GM18507 (cell line): Measurements from ENCODE around the gene NRF1.
"Not testable (repeated sequence)": the region's sequence is repeated elsewhere in the genome, so short reads cannot be mapped to it uniquely, and the experiment has no call there.

ENCODE experiments used
- DNase-seq: peaks from one replicate; pipeline ENCODE4 v3.0.0; 2011; ENCODE audit warnings: low read depth; ENCODE audit not compliant: insufficient read length; ENCODE audit errors: extremely low spot score
- FAIRE-seq: peaks from 2 replicates; lab custom pipeline; 2011; peaks lifted over from hg19 to GRCh38; lab: Jason Lieb, UNC

Gene NRF1

DNA sequence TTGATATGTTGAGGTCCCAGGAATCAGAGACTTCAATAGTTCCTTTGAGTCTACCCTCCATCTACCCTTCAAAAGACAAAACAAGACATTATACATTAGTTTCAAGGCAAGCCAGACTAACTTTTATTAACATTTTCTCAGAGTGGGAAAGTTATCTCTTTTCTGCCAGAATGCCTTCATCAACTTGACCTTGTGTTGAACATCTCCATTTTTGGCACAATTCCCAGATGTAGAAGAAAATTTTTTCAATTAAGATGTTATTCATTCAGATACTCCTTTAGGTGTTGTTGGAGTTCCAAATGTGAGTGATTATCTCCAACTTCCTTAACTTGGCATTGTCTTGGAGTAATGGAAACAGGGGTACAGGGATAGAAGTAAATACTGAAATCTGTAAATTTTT, 59.1 kb downstream of the NRF1 start:
- DNase-seq: no peak
- FAIRE-seq: no peak

DNA sequence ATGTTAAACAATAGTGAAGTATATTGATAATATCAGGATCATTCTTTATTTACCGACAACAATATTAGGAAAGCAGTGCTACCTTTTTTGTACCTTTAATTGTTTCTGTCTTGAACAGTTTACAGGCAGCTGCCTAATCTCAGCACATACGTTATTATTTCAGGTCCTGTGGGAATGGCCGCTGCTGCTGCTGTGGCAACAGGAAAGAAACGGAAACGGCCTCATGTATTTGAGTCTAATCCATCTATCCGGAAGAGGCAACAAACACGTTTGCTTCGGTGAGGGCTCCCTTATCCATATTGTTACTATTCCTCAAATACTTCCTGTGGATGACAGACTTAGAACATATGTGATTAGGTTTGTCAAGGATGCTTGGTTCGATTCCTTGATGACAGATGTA, 59.7 kb downstream of the NRF1 start:
- no peak for FAIRE-seq
- no peak for DNase-seq

DNA sequence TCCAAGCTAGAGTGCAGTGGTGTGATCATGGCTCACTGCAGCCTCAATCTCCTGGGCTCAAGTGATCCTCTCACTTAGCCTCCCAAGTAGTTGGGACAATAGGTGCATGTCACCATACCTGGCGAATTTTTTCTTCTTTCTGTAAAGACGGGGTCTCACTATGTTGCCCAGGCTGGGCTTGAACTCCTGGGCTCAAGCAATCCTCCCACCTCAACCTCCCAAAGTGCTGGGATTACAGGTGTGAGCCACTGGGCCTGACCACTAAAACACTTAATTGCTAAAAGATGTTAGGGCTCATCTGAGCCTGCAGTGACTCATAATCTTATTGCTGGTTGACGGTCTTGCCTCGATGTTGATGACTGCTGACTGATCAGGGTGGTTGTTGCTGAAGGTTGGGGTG, 63.0 kb downstream of the NRF1 start:
- not testable (repeated sequence) for DNase-seq, FAIRE-seq

DNA sequence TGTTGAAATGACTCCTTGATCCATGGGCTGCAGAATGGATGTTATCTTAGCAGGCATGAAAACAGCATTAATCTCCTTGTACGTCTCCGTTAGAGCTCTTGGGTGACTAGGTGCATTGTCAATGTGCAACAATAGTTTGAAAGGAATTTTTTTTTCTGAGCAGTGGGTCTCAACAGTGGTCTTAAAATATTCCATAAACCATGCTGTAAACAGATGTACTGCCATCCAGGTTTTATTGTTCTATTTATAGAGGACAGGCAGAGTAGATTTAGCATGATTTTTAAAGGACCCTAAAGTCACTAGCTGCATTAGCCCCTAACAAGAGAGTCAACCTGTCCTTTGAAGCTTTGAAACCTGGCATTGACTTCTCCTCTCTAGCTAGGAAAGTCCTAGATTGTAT, 64.0 kb downstream of the NRF1 start:
- FAIRE-seq: no peak
- no peak for DNase-seq

DNA sequence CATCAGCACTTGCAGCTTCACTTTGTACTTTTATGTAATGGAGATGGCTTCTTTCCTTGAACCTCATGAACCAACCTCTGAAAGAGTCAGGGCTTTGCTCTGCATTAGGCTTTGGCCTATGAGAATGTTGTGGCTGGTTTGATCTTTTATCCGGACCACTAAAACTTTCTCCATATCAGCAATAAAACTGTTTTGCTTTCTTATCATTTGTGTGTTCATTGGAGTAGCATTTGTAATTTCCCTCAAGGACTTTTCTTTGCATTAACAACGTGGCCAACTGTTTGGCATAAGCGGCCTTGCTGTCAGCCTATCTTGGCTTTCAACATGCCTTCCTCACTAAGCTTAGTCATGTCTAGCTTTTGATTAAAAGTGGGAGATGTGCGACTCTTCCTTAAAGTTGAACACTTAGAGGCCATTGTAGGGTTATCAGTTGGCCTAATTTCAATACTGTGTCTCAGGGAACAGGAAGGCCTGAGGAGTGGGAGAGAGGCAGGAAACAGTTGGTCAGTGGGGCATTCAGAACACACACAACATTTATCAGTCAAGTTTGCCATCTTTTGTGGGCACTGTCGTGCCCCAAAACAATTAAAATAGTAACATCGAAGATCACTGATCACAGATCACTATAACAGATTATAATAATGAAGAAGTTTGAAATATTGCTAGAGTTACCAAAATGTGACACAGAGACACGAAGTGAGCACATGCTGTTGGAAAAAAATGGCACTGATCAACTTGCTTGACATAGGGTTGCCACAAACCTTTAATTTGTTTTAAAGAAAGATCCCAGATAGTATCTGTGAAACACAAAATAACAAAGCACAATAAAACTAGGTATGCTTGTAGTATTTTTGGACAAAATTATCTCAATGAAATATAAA, 64.7 kb downstream of the NRF1 start:
- DNase-seq: no peak
- FAIRE-seq: no peak

DNA sequence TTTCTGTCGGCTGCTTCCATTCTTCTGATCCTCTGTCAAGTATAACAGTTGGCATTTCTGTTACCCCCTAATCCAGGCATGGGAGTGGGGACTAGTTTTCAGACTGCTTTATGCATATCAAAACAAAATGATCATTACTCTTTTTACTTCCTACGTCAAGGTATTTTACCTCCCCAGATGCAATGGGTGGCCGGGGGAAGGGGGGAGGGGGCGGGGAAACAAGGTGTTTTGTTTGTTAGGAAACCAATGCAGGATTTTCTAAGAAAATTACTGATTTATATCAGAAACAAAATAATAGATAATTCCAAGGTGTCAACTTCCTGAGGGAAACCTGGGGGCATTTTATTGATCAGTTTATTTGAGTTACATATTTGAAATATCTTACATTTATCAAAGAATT, 66.3 kb downstream of the NRF1 start:
- FAIRE-seq (no peak), DNase-seq (no peak)

DNA sequence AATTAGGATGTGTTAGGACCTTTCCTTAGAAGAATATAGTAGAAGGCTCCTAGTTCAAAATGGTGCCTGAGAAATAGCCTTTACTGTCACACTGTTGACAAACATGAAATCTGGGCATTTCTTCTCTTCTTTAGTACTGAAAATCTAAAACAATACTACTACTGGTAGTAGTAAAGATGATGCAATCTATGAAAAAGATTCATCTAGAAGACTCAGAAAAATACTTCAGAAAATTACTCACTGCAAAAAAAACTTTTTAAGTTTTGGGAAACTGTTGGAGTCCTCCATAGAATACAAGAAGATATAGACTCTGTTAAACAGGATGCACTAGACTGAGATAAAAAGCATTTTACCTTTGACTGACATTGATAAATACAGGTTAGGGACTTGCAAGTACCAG, 67.1 kb downstream of the NRF1 start:
- DNase-seq (no peak), FAIRE-seq (no peak)

DNA sequence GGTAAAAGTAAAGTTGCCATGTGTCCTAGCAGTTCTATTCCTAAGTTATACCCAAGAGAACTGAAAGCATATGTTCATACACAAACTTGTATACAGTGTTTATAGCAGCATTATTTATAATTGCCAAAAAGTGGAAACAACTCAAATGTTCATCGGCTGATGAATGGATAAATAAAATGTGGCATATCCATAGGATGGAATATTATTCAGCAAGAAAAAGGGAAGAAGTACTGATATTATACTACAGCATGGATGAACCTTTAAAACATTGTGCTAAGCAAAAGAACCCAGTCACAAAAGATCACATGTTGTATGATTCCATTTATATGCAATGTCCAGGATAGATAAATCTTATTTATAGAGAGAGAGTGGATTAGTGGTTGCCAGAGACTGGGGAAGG, 68.9 kb downstream of the NRF1 start:
- FAIRE-seq: no peak
- DNase-seq: no peak

DNA sequence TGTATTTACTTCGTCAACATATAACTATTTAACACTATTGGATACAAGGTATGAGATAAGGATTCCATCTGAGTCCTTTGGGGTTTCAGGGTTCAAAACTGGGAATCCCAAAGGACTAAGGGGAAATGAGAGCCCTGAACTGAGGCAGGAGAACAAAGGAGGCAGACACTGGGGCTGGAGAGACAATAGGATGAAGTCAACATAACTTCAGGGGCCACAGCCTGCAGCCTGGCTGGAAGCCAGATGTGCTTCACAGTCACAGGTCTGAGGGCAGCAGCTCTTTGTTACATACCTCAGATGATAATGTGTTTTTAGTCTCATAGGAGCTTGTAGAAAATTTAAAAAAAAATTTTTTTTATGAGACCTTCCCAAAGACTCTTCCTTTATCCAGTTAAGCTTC, 73.3 kb downstream of the NRF1 start:
- DNase-seq (no peak), FAIRE-seq (no peak)

DNA sequence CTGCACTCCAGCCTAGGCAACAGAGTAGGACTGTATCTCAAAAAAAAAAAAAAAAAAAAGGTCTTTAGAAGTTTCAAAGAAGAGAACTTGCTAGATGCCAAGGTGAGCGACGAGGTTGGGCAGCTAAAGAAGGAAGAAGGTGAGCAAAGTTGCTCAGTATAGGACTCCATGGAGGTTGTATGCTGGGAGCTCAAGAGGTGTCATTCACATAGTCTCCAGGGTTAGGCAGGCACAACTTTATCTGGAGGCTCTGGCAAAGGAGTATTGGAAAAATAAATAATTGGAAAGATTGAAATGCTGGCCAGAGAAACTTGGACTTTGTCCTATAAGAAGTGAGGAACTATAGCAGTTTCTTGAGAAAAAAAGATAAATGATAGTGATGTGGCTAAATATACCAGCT, 74.5 kb downstream of the NRF1 start:
- DNase-seq (no peak), FAIRE-seq (no peak)

DNA sequence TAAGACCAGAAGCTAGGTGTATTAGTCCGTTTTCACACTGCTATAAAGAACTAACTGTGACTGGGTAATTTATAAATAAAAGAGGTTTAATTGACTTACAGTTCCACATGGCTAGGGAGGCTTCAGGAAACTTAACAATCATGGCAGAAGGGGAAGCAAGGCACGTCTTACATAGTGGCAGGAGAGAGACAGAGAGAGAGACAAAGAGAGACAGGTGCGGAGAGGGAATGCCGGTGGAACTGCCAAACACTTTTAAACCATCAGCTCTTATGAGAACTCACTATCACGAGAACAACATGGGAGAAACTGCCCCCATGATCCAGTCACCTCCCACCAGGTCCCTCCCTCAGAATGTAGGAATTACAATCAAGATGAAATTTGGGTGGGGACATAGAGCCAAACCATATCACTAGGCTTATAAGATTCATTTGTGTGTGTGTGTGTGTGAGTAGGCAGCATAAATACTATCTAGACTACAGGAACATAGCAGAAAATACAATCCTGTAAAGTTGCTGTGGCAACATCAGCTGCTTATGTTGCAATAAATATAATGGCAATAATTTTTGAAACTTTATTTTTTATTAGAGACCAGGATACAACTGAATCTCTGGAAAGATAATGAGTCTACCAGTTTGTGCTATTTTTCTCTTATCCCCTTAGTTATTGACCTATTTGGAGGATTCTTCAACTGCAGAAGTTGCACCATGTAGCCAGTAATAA, 77.1 kb downstream of the NRF1 start:
- no peak for DNase-seq
- no peak for FAIRE-seq

DNA sequence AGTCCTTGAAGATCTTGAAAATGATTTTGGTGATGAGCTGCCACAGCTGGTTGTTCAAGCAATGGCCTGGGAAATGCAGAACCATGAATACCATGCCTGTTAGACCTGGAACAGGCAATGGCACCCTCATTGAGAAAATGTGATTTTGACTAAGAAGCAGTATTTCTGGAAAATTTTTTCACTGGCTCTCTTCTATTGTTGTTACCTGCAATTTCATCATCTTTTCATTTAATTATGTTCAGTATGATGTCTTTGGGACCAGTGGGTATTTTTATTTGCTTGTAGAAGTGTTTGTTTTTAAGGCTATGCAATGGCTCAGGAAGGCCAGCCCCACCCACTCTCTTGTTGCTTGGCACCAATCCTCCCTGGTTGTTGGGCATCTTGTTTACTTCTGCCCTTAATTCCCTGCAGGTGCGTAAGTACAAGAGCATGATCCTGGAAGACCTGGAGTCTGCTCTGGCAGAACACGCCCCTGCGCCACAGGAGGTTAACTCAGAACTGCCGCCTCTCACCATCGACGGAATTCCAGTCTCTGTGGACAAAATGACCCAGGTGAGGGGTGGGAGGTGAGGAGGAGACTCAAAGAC, 78.6 kb downstream of the NRF1 start:
- FAIRE-seq (no peak), DNase-seq (no peak)

DNA sequence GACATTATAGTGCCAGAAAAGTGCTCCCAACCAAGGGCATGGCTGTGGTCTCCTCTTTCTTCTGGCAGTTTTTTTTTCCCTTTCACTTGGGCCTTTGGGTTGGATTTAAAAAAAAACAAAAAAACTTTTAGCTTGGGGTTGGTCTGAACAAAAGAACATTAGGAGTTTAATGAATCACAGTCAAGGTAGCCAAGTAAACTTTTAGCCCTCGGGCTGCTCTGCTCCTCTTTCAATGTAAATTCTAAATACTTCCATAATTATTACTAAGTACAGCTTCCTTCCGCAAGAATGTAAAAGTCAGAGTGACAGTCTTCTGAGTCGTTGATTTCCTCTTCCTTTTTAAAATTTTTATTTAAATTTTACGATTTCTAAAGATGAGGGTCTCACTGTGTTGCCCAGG, 79.2 kb downstream of the NRF1 start:
- no peak for FAIRE-seq
- DNase-seq: no peak

DNA sequence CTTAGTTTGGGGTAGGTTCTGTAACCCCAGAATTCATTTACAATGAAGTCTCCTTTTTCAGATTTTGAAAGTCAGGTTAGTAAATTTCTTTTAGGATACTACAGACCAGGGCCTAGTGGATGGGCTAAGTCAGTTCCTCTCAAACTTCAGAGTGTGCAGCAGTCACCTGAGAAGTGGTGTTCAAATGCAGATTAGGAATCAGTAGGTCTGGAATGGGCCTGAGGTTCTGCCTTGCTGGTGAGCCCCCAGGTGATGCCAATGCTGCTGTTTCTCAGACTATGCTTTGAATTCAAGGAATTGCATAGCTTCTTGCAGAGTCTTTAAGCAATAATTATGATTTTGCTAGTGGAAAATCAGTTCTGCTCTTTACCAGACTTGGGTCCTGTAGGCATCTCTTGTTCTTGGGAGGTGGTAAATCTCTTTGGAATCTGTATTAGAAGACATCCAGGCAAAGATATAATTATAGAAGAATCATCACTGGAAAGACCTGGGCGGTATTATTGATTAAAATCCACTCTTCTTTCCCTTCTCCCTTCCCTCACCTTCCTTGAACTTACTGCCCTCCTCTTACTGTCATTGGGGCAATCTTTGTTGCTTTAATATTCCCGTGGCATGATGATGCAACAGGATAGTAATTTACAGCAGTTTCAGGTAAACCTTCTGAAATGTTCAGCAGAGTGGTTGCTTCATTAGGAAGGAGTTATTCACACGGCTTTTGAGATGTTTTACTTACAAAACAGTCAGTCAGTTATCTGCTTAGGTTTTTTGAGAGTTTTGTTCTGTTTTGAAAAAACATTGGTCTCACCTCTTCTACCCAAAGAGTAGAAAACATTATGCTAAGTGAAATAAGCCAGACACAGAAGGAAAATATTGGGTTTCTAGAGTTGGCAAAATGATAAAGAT, 87.2 kb downstream of the NRF1 start:
- no peak for DNase-seq
- no peak for FAIRE-seq

DNA sequence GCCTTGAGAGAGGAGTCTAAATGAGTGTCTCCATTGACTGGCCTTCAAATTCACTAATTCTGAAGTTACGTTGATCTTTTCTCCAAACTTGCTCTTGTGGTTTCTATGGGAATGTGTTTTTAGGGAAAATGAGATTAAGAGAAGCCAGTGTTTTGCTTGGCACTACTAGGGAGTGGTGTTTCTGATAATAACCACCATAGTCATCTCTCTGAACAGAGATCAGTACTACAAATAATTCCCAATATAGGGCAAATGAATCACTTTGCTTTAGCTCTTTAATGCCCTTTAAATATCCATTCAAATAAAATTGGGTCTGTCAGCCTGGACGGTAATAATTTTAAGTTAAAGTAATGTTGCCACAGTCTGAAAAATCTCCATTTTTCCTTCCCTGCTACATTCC, 90.8 kb downstream of the NRF1 start:
- DNase-seq: no peak
- no peak for FAIRE-seq

DNA sequence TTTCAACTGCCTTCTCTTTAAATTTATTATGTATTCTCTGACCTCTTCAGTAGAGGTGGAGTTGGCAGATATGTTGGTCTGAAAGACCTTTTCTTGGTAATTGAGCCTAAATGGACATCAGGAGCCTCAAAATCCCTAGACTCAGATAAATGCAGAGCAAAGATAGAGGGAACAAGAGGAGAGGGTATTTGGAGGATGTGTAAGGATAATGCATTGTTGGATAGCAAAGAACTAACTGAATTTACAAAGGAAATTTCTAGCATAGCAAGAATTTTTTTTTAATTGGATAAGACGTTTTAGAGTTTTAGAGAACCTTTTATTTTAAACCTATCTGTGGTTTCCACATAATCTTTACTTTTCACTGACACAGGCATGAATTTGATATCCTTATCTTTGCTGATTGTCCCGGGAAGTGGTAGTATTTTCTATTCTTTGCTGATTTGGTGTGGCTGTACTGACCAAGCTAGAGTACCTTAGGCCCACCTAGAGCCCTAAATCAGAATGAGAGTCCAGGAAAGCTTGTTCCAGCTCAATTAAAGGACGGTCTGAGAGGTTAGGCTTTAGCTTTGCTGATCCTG, 91.3 kb downstream of the NRF1 start:
- no peak for FAIRE-seq
- no peak for DNase-seq

DNA sequence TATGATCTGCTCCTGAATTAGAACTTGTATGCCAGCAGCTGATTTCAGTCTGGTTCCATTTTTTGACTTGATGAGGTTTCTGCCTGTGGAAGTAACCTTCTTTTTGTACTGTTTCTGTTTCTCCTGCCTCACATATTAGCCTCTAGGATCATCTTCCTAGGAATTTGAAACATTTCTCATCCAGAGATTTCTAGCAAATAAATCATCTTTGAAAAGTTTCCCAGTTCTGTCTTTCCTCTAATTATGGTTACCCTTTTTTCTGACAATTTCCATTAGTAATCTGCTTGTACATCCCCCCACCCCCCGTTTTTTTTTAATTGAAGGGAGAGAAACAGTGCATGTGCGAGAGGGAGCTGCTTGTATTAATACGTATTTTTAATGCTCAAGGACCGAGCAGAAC, 92.2 kb downstream of the NRF1 start:
- DNase-seq: no peak
- FAIRE-seq: no peak

DNA sequence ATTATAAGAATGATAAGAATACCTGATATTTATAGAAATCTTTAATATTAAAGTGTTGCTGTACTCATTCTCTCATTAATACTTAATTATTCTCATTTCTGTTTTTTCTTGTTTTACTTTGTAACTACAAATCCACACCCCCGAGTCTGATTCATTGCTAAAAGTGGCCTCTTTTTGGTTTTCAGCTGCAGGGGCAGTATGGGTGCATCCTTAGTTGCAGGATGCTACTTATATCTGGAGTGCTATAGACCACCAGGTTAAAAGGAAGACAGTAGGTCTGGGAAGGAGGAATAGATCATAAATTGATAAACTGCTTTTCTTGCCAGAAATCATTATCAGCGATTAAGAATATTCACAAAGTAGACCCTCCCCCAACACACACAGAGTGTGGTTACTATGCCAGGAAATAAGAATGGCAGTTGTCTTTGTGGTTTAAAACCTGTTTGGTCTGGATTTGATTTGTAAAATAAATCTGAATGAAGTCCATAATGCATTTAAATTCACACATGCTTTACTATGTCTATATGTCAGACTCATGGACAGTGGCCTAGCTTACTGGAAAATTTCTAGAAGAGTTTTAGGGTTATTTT, 96.5 kb downstream of the NRF1 start:
- no peak for FAIRE-seq

DNA sequence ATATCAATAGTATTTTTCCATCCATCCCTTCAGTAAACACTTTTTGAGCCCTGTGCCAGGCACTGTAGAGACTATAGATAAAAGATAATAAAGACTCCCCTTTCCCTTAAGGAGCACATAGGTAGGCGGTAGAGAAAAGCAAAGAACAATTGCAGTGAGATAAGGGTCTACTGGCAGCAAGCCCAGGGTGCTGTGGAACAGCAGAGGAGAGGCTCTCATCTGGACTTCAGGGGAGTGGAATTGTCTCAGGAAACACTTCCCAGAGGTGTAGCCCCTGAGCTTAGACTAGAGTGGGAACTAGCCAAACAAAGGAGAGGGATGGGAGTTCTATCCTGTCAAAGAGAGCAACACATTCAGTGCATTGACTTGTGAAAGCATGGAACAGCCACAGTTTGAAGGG, 102.0 kb downstream of the NRF1 start:
- DNase-seq: no peak
- no peak for FAIRE-seq

More for the DNA sequence above, 96.5 kb downstream of the NRF1 start:
- no peak for DNase-seq
